HL-60 (cell line): Measurements from ENCODE around the gene MED17.

Experiments
- GABPA ChIP-seq: IDR thresholded peaks from 2 replicates; pipeline ENCODE4 v1.6.1; 2012; ENCODE audit warnings: low read depth
- POLR2AphosphoS5 ChIP-seq: IDR thresholded peaks from 2 replicates; pipeline ENCODE4 v1.6.1; 2012; ENCODE audit warnings: low read depth
- TF ChIP-seq, protein P1 (sequence below): IDR thresholded peaks from one replicate; pipeline ENCODE4 v1.5.1; 2011; ENCODE audit warnings: low read length, control low read depth, inconsistent platforms; ENCODE audit not compliant: insufficient read depth
- TF ChIP-seq, protein P2 (sequence below): IDR thresholded peaks from 2 replicates; pipeline ENCODE4 v1.6.1; 2012; ENCODE audit warnings: low read depth; ENCODE audit not compliant: insufficient replicate concordance

GRCh38 chr11:93767018-93767417 is 17.1 kb upstream of the MED17 start:
- TF ChIP-seq, protein P1, sequence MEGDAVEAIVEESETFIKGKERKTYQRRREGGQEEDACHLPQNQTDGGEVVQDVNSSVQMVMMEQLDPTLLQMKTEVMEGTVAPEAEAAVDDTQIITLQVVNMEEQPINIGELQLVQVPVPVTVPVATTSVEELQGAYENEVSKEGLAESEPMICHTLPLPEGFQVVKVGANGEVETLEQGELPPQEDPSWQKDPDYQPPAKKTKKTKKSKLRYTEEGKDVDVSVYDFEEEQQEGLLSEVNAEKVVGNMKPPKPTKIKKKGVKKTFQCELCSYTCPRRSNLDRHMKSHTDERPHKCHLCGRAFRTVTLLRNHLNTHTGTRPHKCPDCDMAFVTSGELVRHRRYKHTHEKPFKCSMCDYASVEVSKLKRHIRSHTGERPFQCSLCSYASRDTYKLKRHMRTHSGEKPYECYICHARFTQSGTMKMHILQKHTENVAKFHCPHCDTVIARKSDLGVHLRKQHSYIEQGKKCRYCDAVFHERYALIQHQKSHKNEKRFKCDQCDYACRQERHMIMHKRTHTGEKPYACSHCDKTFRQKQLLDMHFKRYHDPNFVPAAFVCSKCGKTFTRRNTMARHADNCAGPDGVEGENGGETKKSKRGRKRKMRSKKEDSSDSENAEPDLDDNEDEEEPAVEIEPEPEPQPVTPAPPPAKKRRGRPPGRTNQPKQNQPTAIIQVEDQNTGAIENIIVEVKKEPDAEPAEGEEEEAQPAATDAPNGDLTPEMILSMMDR = no peak
- TF ChIP-seq POLR2AphosphoS5 (no peak), GABPA (no peak)
- TF ChIP-seq, protein P2, sequence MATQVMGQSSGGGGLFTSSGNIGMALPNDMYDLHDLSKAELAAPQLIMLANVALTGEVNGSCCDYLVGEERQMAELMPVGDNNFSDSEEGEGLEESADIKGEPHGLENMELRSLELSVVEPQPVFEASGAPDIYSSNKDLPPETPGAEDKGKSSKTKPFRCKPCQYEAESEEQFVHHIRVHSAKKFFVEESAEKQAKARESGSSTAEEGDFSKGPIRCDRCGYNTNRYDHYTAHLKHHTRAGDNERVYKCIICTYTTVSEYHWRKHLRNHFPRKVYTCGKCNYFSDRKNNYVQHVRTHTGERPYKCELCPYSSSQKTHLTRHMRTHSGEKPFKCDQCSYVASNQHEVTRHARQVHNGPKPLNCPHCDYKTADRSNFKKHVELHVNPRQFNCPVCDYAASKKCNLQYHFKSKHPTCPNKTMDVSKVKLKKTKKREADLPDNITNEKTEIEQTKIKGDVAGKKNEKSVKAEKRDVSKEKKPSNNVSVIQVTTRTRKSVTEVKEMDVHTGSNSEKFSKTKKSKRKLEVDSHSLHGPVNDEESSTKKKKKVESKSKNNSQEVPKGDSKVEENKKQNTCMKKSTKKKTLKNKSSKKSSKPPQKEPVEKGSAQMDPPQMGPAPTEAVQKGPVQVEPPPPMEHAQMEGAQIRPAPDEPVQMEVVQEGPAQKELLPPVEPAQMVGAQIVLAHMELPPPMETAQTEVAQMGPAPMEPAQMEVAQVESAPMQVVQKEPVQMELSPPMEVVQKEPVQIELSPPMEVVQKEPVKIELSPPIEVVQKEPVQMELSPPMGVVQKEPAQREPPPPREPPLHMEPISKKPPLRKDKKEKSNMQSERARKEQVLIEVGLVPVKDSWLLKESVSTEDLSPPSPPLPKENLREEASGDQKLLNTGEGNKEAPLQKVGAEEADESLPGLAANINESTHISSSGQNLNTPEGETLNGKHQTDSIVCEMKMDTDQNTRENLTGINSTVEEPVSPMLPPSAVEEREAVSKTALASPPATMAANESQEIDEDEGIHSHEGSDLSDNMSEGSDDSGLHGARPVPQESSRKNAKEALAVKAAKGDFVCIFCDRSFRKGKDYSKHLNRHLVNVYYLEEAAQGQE = no peak
